AG10803 (cell line): ENCODE results near the gene BARHL1.

Source experiments
- DNase-seq: peaks from one replicate; pipeline ENCODE4 v3.0.0; 2010; ENCODE audit warnings: low read depth
- H3K4me3 ChIP-seq: 2 replicates; pipeline ENCODE4 v1.5.1; 2011; ENCODE audit warnings: mild to moderate bottlenecking, low read length, control low read depth
- CTCF ChIP-seq: conservative IDR thresholded peaks from 2 replicates; pipeline ENCODE4 v1.5.1; 2011; ENCODE audit warnings: mild to moderate bottlenecking, low read length, control low read depth, inconsistent platforms

BARHL1 gene

DNA sequence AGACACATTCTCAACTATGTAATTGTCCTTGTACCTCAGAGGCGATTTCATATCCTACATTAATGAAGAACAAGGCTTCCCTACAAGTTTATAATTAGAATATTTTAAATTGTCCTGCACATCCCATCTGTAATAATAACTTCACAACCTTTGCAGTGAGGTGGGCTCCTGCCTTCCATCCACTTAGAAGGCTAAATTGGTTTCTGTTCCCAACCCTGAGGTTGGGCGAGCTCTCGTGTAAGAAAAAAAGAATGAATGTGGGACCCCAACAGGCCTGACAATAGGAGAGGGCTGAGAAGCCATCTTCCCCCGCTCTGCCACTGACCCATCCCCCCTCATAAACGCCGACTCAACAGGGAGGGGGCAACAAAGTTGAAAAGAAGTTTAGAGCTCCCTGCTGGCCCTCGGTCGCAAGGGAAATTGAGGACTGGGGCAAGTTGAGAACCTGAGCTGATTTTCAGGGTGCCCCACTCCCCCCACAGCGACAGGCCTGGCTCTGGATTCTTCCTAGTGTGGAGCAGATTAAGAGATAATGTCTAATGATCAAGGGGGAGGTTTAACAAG is 9.4 kb downstream of the BARHL1 start:
- no peak for TF ChIP-seq CTCF
- H3K4me3 ChIP-seq: no peak overlapping the region
- no peak for DNase-seq

- no peak for DNase-seq
- TF ChIP-seq CTCF: no peak
- H3K4me3 ChIP-seq: no peak overlapping the region
Observed at GRCh38 chr9:132592451-132592850, 10.0 kb downstream of the BARHL1 start.

GRCh38 chr9:132594412-132594811 is 12.0 kb downstream of the BARHL1 start:
- TF ChIP-seq CTCF: no peak
- no peak overlapping the region for H3K4me3 ChIP-seq
- DNase-seq: no peak

- H3K4me3 ChIP-seq: no peak overlapping the region
- no peak for TF ChIP-seq CTCF
- no peak for DNase-seq
Observed at GRCh38 chr9:132595319-132595718, 12.9 kb downstream of the BARHL1 start.

GRCh38 chr9:132596200-132596599 is 13.8 kb downstream of the BARHL1 start:
- TF ChIP-seq CTCF: no peak
- H3K4me3 ChIP-seq: no peak overlapping the region
- no peak for DNase-seq

GRCh38 chr9:132597073-132597775 is 14.8 kb downstream of the BARHL1 start:
- H3K4me3 ChIP-seq: no peak overlapping the region
- no peak for TF ChIP-seq CTCF
- DNase-seq: no peak

GRCh38 chr9:132600326-132600984 is 18.0 kb downstream of the BARHL1 start:
- no peak overlapping the region for H3K4me3 ChIP-seq
- no peak for DNase-seq
- no peak for TF ChIP-seq CTCF
